NB4 (cell line): ENCODE data around the gene CIC.

Experiments used
- CTCF ChIP-seq: IDR thresholded peaks from one replicate; pipeline ENCODE4 v1.5.1; 2012; ENCODE audit warnings: low read depth, low read length
- MAX ChIP-seq: IDR thresholded peaks from 2 replicates; pipeline ENCODE4 v1.6.1; 2011; ENCODE audit warnings: low read depth, low read length
- POLR2A ChIP-seq: IDR thresholded peaks from 2 replicates; pipeline ENCODE4 v1.6.1; 2011; ENCODE audit warnings: mild to moderate bottlenecking; ENCODE audit not compliant: insufficient read length; ENCODE audit errors: extremely low read depth

- TF ChIP-seq POLR2A (no peak), CTCF (no peak), MAX (no peak)
Observed at GRCh38 chr19:42251572-42252358, 17.3 kb upstream of the CIC start.
